ENCODE data around the gene FGF14. TPM values are rescaled to one million over a fixed set of nuclear protein-coding genes. Genes with fewer than 3 reads are reported as not detected.

FGF14 gene
- total and polyA plus RNA-seq, 2 experiments from 2014 or later = 0.73 TPM; not detected in 1

GRCh38 chr13:101811284-101811839 lies 590.5 kb downstream of the FGF14 start:
- no peak for DNase-seq (ENCODE audit: low spot score)
- no peaks in the 10 kb centered on the region for H3K4me1 ChIP-seq (ENCODE audit: insufficient read depth)
- H3K36me3 ChIP-seq (replicated peaks; ENCODE audit: insufficient read depth, low read depth) = no peaks in the 10 kb centered on the region
- 78% methylated on average over 1 of the region's 1 CpG for WGBS (ENCODE audit: low lambda C conversion rate, missing lambda C conversion rate)
- no peak overlapping the region for H3K4me3 ChIP-seq
- H3K27ac ChIP-seq = no peak overlapping the region
- H3K4me2 ChIP-seq = no peak overlapping the region
- H3K9me2 ChIP-seq (replicated peaks; ENCODE audit: insufficient read depth) = no peaks in the 10 kb centered on the region
- no peaks in the 10 kb centered on the region for H3K79me2 ChIP-seq
- H4K20me1 ChIP-seq (ENCODE audit: insufficient read depth, poor library complexity, severe bottlenecking) = no peaks in the 10 kb centered on the region
- H3K9me3 ChIP-seq (ENCODE audit: low read depth) = no peaks in the 10 kb centered on the region
- H2AFZ ChIP-seq = no peak overlapping the region
- no peaks in the 10 kb centered on the region for H3K27me3 ChIP-seq
- TF ChIP-seq CTCF (IDR thresholded peaks at IDR 0.05; ENCODE audit: poor library complexity) (no peak), EZH2 (IDR thresholded peaks at IDR 0.05; ENCODE audit: borderline replicate concordance) (no peak), EZH2phosphoT487 (IDR thresholded peaks at IDR 0.05; ENCODE audit: low read depth, severe bottlenecking, unreplicated experiment) (no peak)

GRCh38 chr13:101799196-101799595 lies 602.7 kb downstream of the FGF14 start:
- 67% methylated on average over 4 of the region's 4 CpGs for WGBS (ENCODE audit: low lambda C conversion rate, missing lambda C conversion rate)
- no peak for TF ChIP-seq CTCF (IDR thresholded peaks at IDR 0.05; ENCODE audit: poor library complexity)
- no peak for TF ChIP-seq EZH2 (IDR thresholded peaks at IDR 0.05; ENCODE audit: borderline replicate concordance)
- no peak for TF ChIP-seq EZH2phosphoT487 (IDR thresholded peaks at IDR 0.05; ENCODE audit: low read depth, severe bottlenecking, unreplicated experiment)
- no peaks in the 10 kb centered on the region for H3K36me3 ChIP-seq (replicated peaks; ENCODE audit: insufficient read depth, low read depth)
- DNase-seq (ENCODE audit: low spot score) = no peak
- no peak overlapping the region for H3K27ac ChIP-seq
- H3K27me3 ChIP-seq = no peaks in the 10 kb centered on the region
- H3K4me2 ChIP-seq = no peak overlapping the region
- H3K4me1 ChIP-seq (ENCODE audit: insufficient read depth) = no peaks in the 10 kb centered on the region
- no peak overlapping the region for H3K4me3 ChIP-seq
- H3K9me2 ChIP-seq (replicated peaks; ENCODE audit: insufficient read depth) = no peaks in the 10 kb centered on the region
- no peaks in the 10 kb centered on the region for H4K20me1 ChIP-seq (ENCODE audit: insufficient read depth, poor library complexity, severe bottlenecking)
- H3K79me2 ChIP-seq = no peaks in the 10 kb centered on the region
- no peaks in the 10 kb centered on the region for H3K9me3 ChIP-seq (ENCODE audit: low read depth)
- no peak overlapping the region for H2AFZ ChIP-seq

- no peak overlapping the region for H3K4me2 ChIP-seq
- no peaks in the 10 kb centered on the region for H3K4me1 ChIP-seq (ENCODE audit: insufficient read depth)
- no peaks in the 10 kb centered on the region for H3K79me2 ChIP-seq
- 43% methylated on average over 1 of the region's 1 CpG for WGBS (ENCODE audit: low lambda C conversion rate, missing lambda C conversion rate)
- H4K20me1 ChIP-seq (ENCODE audit: insufficient read depth, poor library complexity, severe bottlenecking) = no peaks in the 10 kb centered on the region
- H3K4me3 ChIP-seq = no peak overlapping the region
- no peak overlapping the region for H2AFZ ChIP-seq
- H3K9me2 ChIP-seq (replicated peaks; ENCODE audit: insufficient read depth) = no peaks in the 10 kb centered on the region
- H3K27ac ChIP-seq = no peak overlapping the region
- H3K9me3 ChIP-seq (ENCODE audit: low read depth) = no peaks in the 10 kb centered on the region
- DNase-seq (ENCODE audit: low spot score) = no peak
- TF ChIP-seq EZH2 (IDR thresholded peaks at IDR 0.05; ENCODE audit: borderline replicate concordance) (no peak), CTCF (IDR thresholded peaks at IDR 0.05; ENCODE audit: poor library complexity) (no peak), EZH2phosphoT487 (IDR thresholded peaks at IDR 0.05; ENCODE audit: low read depth, severe bottlenecking, unreplicated experiment) (no peak)
- no peaks in the 10 kb centered on the region for H3K36me3 ChIP-seq (replicated peaks; ENCODE audit: insufficient read depth, low read depth)
- H3K27me3 ChIP-seq = no peaks in the 10 kb centered on the region
Measured at GRCh38 chr13:101798437-101798836, 603.4 kb downstream of the FGF14 start.
